Muscle of back (tissue), 11 donors: Measurements from ENCODE around the gene MGRN1. TPM values are rescaled to one million over a fixed set of nuclear protein-coding genes. Genes with fewer than 3 reads are reported as not detected.

Source experiments
- DNase-seq, 3 donors: peaks; one replicate each; pipeline versions ENCODE4 v3.0.0 to v3.0.0-alpha.2; 2013
- polyA plus RNA-seq, 10 donors: library from polyadenylated mRNA; unstranded; fragments of 120-200 nt; gene quantifications; one replicate each; pipeline ENCODE4 v1.2.1, GENCODE V29; 2013; ENCODE audit not compliant: insufficient read length in 10 of 10

The MGRN1 gene
- polyA plus RNA-seq, 10 donors = 30.9 to 42.7 (median 36.9) TPM

DNA sequence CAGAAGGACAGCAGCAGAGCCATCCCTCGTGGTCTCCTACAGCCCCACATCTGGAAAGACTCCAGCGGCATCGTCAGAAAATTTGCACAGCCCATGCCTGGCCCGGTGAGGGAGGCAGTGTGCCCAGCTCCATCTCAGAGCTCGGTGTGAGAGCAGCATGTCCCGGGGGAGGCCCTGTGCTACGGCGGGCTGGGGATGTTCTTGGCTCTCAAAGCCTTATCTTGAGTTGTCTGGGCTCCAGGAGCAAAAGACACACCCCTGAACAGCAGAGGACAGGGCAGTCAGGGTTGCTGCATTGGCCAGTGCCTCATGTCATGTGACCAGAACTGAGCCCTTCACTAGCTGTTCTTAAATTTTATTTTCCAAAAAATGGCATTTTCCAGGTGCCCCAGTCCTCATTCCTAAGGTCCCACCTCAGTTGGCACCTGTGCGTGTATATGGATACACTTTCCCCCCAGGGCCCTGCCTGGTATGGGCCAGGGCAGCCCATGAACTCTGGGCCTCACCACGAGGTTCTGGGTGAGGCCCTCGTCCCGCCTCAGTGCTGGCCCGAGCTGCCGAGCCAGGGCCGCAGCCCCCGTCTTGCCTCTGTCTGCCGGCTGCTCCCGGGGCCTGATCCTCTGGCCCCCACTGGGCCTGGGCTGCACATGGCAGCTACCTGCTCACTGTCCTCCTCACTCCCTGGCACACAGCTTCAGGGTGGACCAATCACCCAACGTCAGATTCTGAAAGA lies 71.7 kb downstream of the MGRN1 start:
- DNase-seq = no peak

DNA sequence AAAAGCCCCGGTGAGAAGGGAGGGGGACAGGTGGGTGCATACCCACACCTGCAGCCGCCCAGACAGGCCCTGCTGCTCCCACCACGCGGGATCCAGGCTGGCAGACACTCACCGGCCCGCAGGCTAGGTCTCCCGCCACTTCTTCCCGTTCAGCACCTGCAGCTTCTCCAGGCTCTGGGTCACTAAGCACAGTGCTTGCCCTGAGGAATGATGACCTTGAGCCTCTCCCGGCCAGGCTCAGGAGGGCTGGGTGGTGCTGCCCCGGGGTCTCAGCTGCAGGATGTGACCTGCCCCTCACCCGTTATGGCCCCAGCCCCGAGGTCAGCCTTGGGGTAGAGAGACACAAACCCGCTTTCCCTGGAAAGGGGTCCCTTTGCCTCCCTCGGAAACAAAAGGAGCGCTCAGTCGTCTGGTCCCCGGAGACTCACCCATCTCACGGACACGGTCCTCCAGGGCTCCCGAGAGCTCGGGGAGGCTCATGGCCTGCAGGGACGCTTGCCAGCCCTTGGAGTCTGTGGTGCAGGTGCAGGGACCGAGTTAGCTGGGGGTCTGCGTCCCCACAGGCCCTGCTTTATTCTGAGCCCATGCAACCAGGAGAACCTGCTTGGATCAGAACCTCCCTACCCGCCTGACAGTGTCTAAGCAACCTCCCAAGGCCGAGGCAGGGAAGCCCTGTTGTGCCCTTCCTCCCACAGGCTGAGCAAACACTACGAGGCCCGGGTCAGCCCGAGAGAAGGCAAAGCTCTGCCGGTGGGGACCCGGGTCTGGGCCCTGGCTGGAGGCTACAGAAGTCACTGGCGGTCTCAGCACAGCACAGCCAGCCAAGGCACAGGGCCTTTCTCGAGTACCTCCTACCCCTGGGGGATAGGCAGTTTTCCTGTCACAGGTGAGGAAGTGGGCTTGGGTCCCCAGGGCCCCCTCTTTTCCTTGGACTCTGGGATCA lies 72.5 kb downstream of the MGRN1 start:
- no peak for DNase-seq

DNA sequence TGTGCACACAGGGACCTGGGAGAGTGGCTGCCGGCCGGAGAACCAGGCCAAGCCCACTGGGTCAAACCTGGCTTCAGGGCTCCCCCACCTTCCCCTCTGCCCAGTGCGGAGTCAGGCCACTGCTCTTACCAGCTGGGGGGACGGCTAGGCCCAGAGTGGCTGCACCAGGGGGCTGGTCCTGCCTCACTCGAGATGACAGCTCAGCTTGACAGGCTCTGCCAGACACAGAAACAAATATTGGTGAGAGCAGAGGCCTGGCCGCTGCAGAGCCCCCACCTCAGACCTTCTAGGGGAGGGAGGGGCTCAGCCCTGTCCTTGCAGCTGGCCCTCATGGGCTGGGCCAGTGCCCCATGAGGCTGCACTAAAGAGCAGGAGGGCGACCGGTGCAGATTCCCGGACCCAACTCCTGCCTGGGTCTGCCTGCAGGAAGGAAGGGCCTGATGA lies 73.2 kb downstream of the MGRN1 start:
- no peak for DNase-seq

DNA sequence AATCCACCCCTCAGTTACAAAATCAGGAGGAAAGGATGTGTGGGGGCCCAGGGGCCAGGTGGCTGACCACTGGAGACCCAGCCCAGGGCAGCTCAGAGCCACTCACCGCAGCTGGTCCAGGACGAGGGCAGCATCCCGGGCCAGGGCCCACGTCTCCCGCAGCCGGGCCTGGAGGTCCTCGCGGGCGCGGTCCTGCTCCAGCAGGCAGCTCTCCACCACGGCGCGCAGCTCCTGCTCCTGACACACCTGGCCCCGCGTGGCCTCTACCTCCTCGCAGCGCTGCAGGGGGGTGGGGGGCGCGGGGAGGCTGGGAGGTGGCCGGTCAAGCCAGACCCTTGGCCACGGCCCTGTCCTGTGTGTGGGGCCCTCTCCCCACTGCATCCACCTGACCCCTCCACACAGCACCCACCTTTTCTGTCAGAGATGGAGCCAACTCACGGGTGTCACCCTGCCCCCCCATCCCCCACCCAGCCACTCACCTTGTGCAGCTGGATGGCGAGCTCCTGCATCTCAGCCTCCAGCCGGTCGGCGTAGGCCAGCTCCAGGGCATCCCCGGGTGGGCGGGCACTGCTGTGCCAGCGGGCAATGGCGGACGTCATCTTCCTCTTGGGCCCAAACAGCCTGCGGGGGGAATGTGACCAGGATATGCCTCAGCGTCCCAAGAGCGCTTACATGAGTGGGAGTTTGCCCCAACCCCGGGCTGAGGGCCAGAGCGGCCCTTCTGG lies 73.9 kb downstream of the MGRN1 start:
- no peak for DNase-seq

DNA sequence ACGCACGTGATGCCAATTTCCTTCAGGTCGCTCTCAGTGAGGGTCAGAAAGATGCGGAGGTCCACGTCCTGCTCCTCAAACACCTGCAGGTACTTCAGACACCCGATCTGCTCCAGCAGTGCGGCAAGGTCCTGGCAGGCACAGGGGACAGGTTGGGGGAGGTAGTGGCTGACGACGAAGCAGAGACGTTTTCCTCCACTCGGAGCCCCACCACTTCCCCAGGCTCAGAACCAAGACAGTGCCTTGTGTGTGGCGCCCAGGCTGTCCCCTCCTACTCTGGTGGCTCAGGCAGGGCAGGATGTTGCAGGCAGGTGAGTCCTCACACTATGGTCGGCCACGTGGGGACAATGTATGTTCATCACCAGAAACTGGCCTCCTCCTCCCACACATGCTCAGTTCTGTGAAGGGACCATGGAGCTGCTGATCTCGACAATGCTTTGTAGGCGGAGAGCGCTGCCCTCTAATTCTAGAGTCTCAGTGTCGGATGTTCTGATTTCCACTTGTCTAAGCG lies 74.5 kb downstream of the MGRN1 start:
- DNase-seq = no peak

DNA sequence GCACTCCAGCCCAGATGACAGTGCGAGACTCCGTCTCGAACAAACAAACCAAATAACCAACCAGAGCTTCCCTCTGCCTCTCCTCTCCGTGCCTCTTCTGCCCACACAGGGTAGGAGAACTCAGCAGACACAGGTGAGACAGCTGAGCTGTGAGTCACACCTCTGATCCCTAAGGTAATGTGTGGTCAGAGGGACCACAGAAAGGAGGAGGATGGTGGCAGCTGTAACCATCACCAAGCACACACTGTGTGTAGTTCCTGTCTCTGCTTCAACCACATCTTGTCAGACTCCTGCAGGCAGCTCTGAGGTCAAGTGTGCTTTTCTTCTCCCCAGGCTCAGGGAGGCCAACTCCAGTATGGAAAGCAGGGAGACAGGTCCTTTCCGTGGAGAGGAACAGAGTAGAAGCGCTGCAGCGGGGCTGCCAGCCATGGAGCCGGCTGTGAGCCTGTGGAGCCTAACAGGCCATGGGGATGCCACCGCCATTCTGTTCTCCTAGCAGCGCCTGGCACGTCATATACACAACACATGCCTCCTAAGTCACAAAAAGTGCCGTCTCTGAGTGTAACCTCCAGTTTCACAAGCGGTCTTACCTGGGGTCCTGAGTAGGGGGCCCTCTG lies 75.9 kb downstream of the MGRN1 start:
- no peak for DNase-seq

DNA sequence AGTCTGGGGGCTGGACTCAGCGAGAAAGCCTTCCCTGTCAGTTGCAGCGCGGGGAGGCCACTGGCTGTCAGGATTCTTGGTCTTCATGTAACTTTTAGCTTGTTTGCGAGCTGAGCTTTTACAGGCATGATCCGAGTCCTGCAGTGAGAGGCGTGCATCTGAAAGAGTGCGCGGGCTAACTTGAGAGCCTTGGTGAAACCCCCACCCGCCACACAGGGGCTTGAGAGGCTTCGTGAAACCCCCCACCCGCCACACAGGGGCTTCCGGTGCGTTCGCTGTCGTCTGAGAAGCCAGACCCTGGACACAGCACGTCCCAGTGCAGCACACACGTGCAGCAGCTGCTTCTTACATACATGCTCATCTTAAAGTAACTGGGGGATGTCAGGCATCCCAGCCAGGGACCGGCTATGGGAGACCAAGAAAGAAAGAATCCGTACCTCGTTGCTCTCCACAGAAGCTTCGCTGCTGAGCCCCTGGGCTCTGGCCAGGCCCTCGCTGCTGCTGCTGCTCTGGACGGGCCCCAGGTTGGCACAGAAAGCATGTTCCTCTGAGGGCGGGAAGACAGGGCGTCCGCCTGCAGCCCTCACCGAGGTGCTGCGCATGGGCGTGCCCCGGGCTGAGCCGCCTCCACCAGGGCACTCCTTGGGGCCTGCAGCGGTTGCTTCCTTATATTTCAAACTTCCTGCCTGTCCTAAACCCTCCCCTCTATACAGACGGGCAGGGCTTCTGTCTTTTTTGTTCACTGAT lies 76.5 kb downstream of the MGRN1 start:
- no peak for DNase-seq

DNA sequence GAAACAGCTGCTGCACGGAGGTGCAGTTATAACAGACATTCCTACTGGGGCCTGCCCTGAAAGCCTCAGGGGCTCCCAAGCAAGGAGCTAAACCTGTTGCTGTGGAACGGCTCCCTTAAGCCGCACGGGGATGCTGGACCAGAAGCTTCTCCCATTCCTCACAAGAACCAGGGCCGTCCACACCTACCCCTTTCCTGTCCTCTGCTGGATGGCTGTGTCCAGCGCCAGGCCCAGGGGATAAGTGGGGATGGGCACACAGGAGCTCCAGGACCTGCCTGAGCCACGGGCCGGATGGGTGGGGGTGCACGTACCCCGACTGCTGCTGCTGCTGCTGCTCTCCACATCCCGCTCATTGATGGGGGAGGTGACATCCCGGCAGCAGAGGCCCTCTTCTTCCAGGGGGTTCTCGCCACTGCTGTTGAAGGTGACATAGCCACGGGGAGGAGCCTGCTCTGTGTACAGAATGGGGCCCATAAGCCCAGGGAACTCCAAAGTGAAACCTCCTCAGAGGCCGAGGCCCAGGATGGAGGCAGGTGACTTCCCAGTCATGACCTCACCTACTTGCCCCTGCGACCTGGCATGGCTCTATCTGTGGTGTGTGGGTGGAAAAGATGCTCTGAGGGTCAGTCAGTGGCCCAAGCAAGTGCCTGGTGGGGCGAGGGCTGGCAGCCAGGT lies 77.3 kb downstream of the MGRN1 start:
- no peak for DNase-seq

DNA sequence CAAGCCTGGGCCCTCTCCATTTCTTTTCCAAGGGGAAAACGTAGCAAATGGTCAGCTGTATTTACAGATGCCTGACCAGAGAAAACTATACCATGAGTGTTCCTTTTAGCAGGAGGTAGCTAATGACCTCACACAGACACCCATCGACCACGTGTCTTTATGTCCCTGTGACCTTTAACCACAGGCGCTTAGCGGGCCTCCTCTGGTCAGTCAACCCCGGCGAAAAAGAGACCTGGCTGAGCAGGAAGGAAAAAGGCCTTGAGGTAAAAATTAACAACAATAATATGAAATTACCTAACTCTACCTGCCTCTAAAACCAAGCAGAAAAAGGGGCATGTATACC lies 77.8 kb downstream of the MGRN1 start:
- DNase-seq = no peak

DNA sequence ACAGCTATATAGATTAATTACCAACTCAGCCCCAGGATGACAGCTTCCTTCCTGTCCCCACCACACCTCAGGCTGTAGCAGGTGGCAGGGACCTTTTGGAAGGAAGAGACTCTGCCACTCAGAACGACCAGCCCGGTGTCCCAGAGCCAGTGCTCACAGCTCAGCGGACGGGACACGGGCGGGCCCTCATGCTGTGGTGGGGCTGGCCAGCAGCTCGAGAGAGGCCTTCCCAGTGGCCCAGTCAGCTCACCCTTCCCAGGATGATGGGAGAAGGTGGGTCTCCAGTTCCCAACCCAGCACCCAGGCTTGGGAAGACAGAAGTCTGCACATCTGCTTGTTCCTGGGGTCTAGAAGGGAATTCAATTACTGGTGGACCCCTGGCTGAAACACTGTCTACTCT lies 79.3 kb downstream of the MGRN1 start:
- DNase-seq = no peak

DNA sequence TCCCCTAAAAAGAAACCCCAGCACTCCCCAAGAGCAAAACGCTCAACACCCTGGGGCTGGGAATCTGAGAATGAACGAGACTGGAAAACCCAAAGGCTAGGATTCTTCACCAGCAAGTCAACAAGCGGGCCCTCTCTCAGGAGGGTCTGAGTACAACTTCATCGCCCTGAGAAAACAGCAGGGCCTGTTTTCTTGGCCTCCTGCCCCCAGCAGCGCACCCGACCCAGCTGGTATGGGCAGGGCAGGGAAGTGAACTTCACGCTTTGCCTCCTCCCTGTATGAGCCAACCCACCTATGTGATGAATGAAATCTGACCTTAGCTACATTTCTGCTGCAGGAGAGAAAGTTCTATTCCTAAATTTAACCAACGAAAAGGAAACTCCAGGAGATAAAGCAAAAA lies 79.9 kb downstream of the MGRN1 start:
- DNase-seq = no peak

DNA sequence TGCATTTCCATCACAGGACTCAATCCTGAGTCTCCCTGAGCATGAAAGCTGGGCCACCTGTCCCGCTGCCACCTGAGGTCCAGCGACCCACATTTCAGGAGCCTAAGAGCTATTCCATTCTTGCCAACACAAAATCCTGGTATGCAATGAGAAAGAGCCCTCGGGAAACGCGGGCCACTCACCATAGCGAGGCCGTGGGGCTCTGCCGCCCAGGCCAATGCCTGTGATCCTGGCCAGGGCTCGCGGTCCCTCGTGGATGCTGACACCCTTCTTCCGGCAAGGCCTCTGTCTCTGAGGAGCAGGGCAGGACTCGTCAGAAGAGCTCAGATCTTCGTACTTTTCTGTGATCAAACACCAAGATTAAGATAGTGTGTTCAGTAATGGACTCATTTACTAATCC lies 80.3 kb downstream of the MGRN1 start:
- no peak for DNase-seq

DNA sequence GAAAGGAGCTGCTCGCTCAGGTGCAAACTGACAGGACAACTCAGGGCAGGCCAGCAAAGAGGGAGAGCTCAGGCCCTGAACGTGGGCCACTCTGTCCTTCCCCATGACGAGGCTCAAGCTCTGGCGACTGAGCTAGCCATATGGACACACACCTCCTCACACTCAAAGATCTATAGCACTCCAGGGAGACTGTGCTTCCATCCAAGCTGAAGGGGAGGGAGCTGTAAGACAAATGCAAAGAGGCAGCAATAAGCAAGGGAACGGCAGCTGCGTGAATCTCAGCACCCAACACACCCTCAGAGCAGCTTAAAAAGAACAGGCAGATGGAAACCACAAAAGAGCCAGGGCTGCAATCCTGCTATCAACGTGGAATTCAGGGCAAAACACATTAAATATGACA lies 82.2 kb downstream of the MGRN1 start:
- DNase-seq = no peak

DNA sequence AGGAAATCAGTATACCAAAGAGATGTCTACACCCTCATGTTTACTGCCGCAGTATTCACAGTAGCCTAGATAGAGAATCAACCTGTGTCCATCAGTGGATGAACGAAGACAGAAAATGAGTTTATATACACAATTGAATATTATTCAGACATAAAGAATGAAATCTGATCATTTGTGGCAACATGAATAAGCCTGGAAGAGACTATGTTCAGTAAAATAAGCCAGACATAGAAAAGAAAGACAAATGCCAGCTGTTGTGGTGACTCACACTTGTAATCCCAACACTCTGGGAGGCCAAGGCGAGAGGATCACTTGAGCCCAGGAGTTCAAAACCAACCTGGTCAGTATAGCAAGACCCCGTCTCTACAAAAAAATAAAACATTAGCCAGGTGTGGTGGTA lies 84.9 kb downstream of the MGRN1 start:
- DNase-seq = no peak

DNA sequence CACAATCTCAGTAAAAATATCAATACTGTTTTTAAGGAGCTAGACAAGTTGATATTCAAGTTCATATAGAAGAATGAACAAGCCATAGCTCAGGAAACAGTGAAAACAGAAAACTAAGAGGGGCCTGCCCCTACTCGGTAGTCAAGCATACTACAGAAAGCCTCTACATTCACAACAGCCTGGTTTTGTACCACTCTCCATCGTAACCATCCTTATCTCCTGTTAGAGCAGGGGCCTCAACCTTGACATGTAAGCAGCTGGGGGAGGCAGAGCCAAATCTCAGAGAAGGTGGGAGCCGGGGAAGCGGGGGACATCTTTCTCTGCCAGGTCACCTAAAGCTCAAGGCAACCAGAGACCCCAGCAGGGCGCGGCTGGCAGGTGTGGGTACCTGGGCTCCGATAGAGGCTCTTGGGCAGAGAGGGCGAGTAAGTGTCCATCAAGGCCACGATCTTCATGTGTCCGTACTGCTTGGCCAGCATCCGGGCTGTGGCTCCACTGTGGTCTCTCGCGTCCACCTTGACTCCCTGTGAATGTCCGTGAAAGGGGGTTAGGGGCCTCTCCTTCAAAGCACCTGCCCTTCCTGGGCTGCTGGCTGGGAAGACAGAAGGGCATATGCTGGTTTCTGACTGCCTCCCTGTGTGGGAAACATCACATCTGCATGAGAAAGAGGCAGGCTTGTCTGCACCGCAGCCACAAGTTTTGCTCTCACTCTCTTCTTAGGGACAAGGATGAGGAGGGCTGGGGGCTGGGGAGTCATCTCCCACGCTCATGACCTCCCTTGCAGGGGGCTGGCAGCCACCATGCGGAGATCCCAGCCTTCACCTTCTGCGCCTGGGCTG lies 89.3 kb downstream of the MGRN1 start:
- no peak for DNase-seq

DNA sequence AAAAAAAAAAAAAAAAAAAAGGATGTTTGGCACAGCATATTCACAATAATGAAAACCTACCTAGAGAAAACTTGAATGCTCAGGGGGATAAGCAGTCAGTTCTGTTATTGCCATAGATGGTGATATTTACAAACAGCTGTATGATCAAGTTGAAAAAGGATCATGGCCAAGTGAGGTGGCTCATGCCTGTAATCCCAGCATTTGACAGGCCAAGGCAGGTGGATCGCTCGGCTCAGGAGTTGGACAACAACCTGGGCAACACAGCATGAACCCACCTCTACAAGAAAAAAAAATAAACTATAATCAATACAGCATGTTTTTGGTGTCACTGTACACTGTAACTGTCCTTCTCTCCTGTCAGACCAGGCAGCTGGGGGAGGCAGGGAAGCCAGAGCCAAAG lies 90.4 kb downstream of the MGRN1 start:
- no peak for DNase-seq

DNA sequence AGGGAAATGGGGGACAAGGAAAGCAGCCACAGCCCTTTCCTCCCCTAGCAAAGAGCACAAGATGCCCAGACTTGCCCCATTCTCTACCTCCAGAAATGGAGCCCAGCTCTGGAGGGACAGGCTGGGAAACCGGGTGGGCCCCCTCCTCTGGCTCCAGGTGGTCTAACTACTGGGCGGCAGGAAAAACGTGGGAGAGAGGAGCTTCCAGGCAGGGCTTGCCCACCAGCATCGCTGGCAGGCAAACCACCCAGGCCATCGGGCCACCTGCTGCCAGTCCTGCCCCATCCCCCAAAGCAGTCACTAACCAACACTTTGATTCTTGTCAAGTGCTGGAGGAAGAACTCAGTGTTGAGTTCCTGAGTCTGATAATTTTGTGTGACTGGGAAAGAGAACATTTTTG lies 93.8 kb downstream of the MGRN1 start:
- no peak for DNase-seq

DNA sequence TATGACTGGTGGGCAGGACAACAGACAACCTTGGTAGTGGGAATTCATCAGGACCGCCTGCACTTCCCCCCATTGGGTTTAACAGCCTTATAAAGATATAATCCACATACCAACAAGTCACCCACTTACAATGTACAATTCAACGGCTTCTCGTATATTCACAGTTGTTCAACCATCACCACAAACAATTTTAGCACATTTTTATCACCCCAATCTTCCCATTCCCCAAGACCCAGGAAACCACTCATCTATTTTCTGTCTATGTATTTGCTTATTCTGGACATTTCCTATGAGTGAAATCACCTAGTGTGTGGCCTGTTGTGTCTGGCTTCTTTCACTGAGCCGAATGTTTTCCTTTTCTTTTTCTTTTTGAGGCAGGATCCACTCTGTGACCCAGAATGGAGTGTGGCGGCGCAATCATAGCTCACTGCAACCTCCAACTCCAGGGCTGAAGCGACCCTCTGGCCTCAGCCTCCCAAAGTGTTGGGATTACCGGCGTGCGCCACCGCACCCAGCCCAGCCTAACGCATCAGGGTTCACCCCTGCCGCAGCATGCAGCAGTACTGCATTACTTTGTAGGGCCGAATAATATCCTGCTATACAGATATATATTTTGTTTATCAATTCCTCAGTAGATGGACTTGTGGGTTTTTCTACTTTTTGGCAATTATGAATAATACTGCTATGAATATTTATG lies 98.6 kb downstream of the MGRN1 start:
- no peak for DNase-seq
